ENCODE measurements around the gene SETBP1. TPM values are rescaled to one million over a fixed set of nuclear protein-coding genes. Genes with fewer than 3 reads are reported as not detected.

The SETBP1 gene
- total and polyA plus RNA-seq, 2 of the 8 experiments (the other 6 are each of a cell fraction or from before 2014, with no cell fraction given) = 2.0 to 6.5 TPM

GRCh38 chr18:44846450-44846849 is 165.8 kb downstream of the SETBP1 start (continued):
- TF ChIP-seq, protein P1, sequence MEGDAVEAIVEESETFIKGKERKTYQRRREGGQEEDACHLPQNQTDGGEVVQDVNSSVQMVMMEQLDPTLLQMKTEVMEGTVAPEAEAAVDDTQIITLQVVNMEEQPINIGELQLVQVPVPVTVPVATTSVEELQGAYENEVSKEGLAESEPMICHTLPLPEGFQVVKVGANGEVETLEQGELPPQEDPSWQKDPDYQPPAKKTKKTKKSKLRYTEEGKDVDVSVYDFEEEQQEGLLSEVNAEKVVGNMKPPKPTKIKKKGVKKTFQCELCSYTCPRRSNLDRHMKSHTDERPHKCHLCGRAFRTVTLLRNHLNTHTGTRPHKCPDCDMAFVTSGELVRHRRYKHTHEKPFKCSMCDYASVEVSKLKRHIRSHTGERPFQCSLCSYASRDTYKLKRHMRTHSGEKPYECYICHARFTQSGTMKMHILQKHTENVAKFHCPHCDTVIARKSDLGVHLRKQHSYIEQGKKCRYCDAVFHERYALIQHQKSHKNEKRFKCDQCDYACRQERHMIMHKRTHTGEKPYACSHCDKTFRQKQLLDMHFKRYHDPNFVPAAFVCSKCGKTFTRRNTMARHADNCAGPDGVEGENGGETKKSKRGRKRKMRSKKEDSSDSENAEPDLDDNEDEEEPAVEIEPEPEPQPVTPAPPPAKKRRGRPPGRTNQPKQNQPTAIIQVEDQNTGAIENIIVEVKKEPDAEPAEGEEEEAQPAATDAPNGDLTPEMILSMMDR (IDR thresholded peaks at IDR 0.05; ENCODE audit: control extremely low read depth in 1 of 3, insufficient read depth in 1 of 3, low read depth in 1 of 3, low read length in 3 of 3) = no peak

All from H1 (cell line).